A673 (cell line): ENCODE results near the gene AGAP1.

Source experiments
- EZH2 ChIP-seq: fragments of 200-600 bp; sonication (generic); IDR thresholded peaks from 2 replicates; pipeline ENCODE4 v1.6.1; 2017; ENCODE audit warnings: borderline replicate concordance, low read depth, mild to moderate bottlenecking, mixed read lengths, antibody characterized with exemption, low read length; ENCODE audit not compliant: poor library complexity, severe bottlenecking
- TF ChIP-seq, protein P1 (sequence below): fragments of 300-800, 200-600 bp; sonication (generic); conservative IDR thresholded peaks from 2 replicates; pipeline ENCODE4 v1.5.1; 2017; ENCODE audit warnings: low read depth, mild to moderate bottlenecking, antibody characterized with exemption, low read length, moderate library complexity, mixed read lengths

DNA sequence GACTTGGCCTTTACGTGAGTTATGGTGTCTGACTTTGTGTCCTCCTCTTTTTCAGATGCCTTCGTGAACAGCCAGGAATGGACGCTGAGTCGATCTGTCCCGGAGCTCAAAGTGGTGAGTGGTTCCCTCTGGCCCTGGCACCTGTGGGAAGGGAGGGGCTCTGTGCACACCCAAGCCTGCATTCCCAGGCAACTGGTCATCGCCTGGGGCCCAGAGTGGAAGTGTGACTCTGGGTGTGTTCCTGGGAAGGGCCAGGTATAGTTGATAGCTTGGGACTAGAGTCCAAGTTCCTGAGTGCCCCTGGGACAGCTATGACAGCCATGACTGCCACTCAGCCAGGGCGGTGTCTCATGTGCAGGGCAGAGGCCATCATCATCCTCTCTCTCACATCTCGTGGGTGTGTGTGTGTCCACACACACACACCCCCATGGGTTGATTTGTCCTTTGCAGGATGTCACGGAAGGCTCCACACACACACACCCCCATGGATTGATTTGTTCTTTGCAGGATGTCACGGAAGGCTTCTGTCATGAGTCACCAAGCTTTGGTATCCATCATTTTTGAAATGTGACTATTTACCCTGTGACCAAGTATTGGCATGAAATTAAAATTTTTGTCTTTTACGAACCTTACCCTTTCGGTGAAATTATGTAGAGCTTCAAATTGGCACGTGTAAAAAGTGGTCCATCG is 215.4 kb downstream of the AGAP1 start:
- TF ChIP-seq, protein P1, sequence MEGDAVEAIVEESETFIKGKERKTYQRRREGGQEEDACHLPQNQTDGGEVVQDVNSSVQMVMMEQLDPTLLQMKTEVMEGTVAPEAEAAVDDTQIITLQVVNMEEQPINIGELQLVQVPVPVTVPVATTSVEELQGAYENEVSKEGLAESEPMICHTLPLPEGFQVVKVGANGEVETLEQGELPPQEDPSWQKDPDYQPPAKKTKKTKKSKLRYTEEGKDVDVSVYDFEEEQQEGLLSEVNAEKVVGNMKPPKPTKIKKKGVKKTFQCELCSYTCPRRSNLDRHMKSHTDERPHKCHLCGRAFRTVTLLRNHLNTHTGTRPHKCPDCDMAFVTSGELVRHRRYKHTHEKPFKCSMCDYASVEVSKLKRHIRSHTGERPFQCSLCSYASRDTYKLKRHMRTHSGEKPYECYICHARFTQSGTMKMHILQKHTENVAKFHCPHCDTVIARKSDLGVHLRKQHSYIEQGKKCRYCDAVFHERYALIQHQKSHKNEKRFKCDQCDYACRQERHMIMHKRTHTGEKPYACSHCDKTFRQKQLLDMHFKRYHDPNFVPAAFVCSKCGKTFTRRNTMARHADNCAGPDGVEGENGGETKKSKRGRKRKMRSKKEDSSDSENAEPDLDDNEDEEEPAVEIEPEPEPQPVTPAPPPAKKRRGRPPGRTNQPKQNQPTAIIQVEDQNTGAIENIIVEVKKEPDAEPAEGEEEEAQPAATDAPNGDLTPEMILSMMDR, result no peak
- TF ChIP-seq EZH2, result no peak
